Measurements from ENCODE around the gene CRTAP. TPM values are rescaled to one million over a fixed set of nuclear protein-coding genes. Genes with fewer than 3 reads are reported as not detected.
"Not testable (repeated sequence)": the region's sequence is repeated elsewhere in the genome, so short reads cannot be mapped to it uniquely, and the experiment has no call there.

The CRTAP gene
- total RNA-seq, 1 experiment from 2014 or later: 134 TPM

DNA sequence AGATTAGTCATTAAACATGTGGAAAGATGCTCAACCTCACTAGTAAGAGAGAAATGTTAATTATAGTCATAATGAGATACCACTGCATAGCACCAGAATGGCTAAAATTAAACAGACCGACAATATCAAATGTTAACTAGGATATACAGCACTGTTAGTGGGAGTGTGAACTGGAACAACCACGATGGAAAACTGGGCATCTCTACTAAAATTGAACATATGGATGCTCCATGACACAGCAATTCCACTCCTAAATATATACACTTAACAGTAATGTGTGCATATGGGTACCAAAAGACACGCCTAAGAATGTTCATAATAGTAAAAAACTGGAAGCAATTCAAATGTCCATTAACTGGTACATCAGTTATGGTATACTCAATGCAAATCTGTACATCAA is 41.5 kb downstream of the CRTAP start:
- no peaks in the 10 kb centered on the region for H3K79me2 ChIP-seq (ENCODE audit: low read depth)
- ChIA-PET CTCF (no interaction called here), POLR2A (ENCODE audit: unreplicated experiment) (no interaction called here)
- TF ChIP-seq EZH2 (IDR thresholded peaks at IDR 0.05; ENCODE audit: low read depth): no peak
- TF ChIP-seq, protein P1, sequence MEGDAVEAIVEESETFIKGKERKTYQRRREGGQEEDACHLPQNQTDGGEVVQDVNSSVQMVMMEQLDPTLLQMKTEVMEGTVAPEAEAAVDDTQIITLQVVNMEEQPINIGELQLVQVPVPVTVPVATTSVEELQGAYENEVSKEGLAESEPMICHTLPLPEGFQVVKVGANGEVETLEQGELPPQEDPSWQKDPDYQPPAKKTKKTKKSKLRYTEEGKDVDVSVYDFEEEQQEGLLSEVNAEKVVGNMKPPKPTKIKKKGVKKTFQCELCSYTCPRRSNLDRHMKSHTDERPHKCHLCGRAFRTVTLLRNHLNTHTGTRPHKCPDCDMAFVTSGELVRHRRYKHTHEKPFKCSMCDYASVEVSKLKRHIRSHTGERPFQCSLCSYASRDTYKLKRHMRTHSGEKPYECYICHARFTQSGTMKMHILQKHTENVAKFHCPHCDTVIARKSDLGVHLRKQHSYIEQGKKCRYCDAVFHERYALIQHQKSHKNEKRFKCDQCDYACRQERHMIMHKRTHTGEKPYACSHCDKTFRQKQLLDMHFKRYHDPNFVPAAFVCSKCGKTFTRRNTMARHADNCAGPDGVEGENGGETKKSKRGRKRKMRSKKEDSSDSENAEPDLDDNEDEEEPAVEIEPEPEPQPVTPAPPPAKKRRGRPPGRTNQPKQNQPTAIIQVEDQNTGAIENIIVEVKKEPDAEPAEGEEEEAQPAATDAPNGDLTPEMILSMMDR (conservative IDR thresholded peaks at IDR 0.05): no peak
- no peaks in the 10 kb centered on the region for H3K36me3 ChIP-seq (ENCODE audit: low read depth)
- no peaks in the 10 kb centered on the region for H3K9me2 ChIP-seq (ENCODE audit: insufficient read depth)
- no peak for DNase-seq
- no peaks in the 10 kb centered on the region for H3K9me3 ChIP-seq (ENCODE audit: insufficient read depth, low read depth)
- no peaks in the 10 kb centered on the region for H3F3A ChIP-seq (ENCODE audit: insufficient read depth, low read depth)
- no peak overlapping the region for H3K4me3 ChIP-seq
- H3K4me1 ChIP-seq (replicated peaks; ENCODE audit: insufficient read depth): no peaks in the 10 kb centered on the region
- H4K20me1 ChIP-seq (ENCODE audit: insufficient read depth): no peaks in the 10 kb centered on the region
- no peak overlapping the region for H3K27ac ChIP-seq
- intact Hi-C loops (cut with micrococcal nuclease; ENCODE audit: unreplicated experiment): no loop called here
- BruUV-seq (replicated peaks): no TSS peak
- no peak overlapping the region for H3K4me2 ChIP-seq
- H3K27me3 ChIP-seq (ENCODE audit: insufficient read depth, low read depth): no peaks in the 10 kb centered on the region
- H2AFZ ChIP-seq: no peak overlapping the region

DNA sequence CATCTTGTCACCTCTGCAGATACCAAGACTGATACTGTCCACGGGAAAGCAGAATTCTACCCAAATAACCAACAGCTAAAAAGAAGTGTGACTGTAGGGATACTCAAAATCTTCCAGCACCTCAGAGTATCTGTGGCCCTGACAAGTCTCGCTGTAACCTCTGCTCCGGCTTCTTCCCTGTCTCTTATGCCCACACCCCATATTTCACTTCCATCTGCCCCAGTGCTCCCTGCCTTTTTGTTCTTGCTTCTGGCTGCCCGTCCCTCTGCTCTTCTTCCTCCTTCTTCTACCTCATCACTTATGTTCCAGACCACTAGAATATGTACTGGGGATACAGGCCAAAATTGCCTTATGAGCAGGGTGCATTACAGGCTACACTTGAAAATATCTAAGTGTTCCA is 45.4 kb downstream of the CRTAP start:
- Histone ChIP-seq H3K79me2 (ENCODE audit: low read depth) (no peaks in the 10 kb centered on the region), H2AFZ (no peak overlapping the region), H3K27ac (no peak overlapping the region), H3K4me1 (replicated peaks; ENCODE audit: insufficient read depth) (no peaks in the 10 kb centered on the region), H3K4me2 (no peak overlapping the region), H4K20me1 (ENCODE audit: insufficient read depth) (no peaks in the 10 kb centered on the region), H3K9me3 (ENCODE audit: insufficient read depth, low read depth) (no peaks in the 10 kb centered on the region), H3K36me3 (ENCODE audit: low read depth) (no peaks in the 10 kb centered on the region), H3K27me3 (ENCODE audit: insufficient read depth, low read depth) (no peaks in the 10 kb centered on the region), H3F3A (ENCODE audit: insufficient read depth, low read depth) (no peaks in the 10 kb centered on the region), H3K4me3 (no peak overlapping the region), H3K9me2 (ENCODE audit: insufficient read depth) (no peaks in the 10 kb centered on the region)
- intact Hi-C loops (cut with micrococcal nuclease; ENCODE audit: unreplicated experiment): no loop called here
- no peak for DNase-seq
- ChIA-PET POLR2A (ENCODE audit: unreplicated experiment) (no interaction called here), CTCF (no interaction called here)
- TF ChIP-seq EZH2 (IDR thresholded peaks at IDR 0.05; ENCODE audit: low read depth): no peak
- TF ChIP-seq, protein P1 (conservative IDR thresholded peaks at IDR 0.05): no peak
- no TSS peak for BruUV-seq (replicated peaks)

DNA sequence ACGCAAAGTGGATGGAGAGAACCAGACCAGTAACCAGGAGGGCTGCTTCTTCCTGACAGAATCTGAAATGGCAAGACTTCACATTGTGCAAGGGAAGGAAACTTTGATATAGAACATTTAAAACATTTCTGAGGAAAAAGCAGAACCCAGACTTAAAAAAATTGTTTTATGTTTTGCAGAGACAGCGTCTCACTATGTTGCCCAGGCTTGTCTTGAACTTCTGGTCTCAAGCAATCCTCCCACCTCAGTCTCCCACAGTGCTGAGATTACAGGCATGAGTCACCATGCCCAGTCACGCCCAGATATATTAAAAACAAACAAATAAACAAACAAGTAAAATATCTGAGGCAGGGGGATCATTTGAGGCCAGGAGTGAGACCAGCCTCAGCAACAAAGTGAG is 46.2 kb downstream of the CRTAP start:
- H3K4me3 ChIP-seq: no peak overlapping the region
- no peaks in the 10 kb centered on the region for H3K9me3 ChIP-seq (ENCODE audit: insufficient read depth, low read depth)
- H3K27me3 ChIP-seq (ENCODE audit: insufficient read depth, low read depth): no peaks in the 10 kb centered on the region
- H2AFZ ChIP-seq: no peak overlapping the region
- BruUV-seq (replicated peaks): no TSS peak
- intact Hi-C loops (cut with micrococcal nuclease; ENCODE audit: unreplicated experiment): no loop called here
- no peaks in the 10 kb centered on the region for H3K79me2 ChIP-seq (ENCODE audit: low read depth)
- no peaks in the 10 kb centered on the region for H4K20me1 ChIP-seq (ENCODE audit: insufficient read depth)
- no peaks in the 10 kb centered on the region for H3K4me1 ChIP-seq (replicated peaks; ENCODE audit: insufficient read depth)
- TF ChIP-seq, protein P1 (conservative IDR thresholded peaks at IDR 0.05): no peak
- no peak for TF ChIP-seq EZH2 (IDR thresholded peaks at IDR 0.05; ENCODE audit: low read depth)
- no peak for DNase-seq
- no peak overlapping the region for H3K27ac ChIP-seq
- no peaks in the 10 kb centered on the region for H3F3A ChIP-seq (ENCODE audit: insufficient read depth, low read depth)
- ChIA-PET CTCF (no interaction called here), POLR2A (ENCODE audit: unreplicated experiment) (no interaction called here)
- H3K4me2 ChIP-seq: no peak overlapping the region
- H3K36me3 ChIP-seq (ENCODE audit: low read depth): no peaks in the 10 kb centered on the region
- H3K9me2 ChIP-seq (ENCODE audit: insufficient read depth): no peaks in the 10 kb centered on the region

DNA sequence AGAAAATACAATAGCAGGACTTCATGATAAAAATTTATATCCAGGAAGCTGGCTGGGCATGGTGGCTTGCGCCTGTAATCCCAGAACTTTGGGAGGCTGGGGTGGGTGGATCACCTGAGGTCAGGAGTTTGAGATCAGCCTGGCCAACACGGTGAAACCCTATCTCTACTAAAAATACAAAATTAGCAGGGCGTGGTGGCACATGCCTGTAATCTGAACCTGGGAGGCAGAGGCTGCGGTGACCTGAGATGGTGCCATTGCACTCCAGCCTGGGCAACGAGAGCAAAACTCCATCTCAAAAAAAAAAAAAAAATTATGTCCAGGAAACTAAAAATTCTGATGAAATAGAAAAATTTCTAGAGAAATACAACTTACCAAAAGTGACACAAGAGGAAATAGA is 48.8 kb downstream of the CRTAP start:
- H2AFZ ChIP-seq; H4K20me1 ChIP-seq (ENCODE audit: insufficient read depth); H3K36me3 ChIP-seq (ENCODE audit: low read depth); H3K9me3 ChIP-seq (ENCODE audit: insufficient read depth, low read depth); H3K9me2 ChIP-seq (ENCODE audit: insufficient read depth); DNase-seq; POLR2A ChIA-PET (ENCODE audit: unreplicated experiment); BruUV-seq (replicated peaks); H3K27me3 ChIP-seq (ENCODE audit: insufficient read depth, low read depth); H3K79me2 ChIP-seq (ENCODE audit: low read depth); H3K27ac ChIP-seq; CTCF ChIA-PET; H3K4me1 ChIP-seq (replicated peaks; ENCODE audit: insufficient read depth); H3K4me3 ChIP-seq; H3F3A ChIP-seq (ENCODE audit: insufficient read depth, low read depth); intact Hi-C loops (cut with micrococcal nuclease; ENCODE audit: unreplicated experiment); H3K4me2 ChIP-seq: not testable (repeated sequence)
